Trophoblast cell (in vitro differentiated cells and primary cell): Measurements from ENCODE around the gene FOXK1.

Source experiments
- DNase-seq, 2 donors: peaks; one replicate each; pipeline ENCODE4 v3.0.0-alpha.2; 2016
- H2AFZ ChIP-seq: 2 replicates; pipeline ENCODE4 v1.6.1; 2013; ENCODE audit warnings: low read length, moderate library complexity, mild to moderate bottlenecking; ENCODE audit not compliant: insufficient read depth, poor library complexity
- H2AK5ac ChIP-seq: 2 replicates; pipeline ENCODE4 v1.6.1; 2013; ENCODE audit warnings: mild to moderate bottlenecking, low read length
- H2BK120ac ChIP-seq: 2 replicates; pipeline ENCODE4 v1.6.1; 2013; ENCODE audit warnings: low read length, mild to moderate bottlenecking, moderate library complexity; ENCODE audit not compliant: insufficient read depth, poor library complexity
- H2BK12ac ChIP-seq: 2 replicates; pipeline ENCODE4 v1.6.1; 2013; ENCODE audit warnings: mild to moderate bottlenecking, low read length, moderate library complexity
- H2BK5ac ChIP-seq: 2 replicates; pipeline ENCODE4 v1.6.1; 2013; ENCODE audit warnings: low read length, low read depth, moderate library complexity, mild to moderate bottlenecking; ENCODE audit not compliant: poor library complexity
- H3K14ac ChIP-seq: 2 replicates; pipeline ENCODE4 v1.6.1; 2013; ENCODE audit warnings: mild to moderate bottlenecking, low read length
- H3K18ac ChIP-seq: 2 replicates; pipeline ENCODE4 v1.6.1; 2013; ENCODE audit warnings: mild to moderate bottlenecking, low read length
- H3K23ac ChIP-seq: 2 replicates; pipeline ENCODE4 v1.6.1; 2013; ENCODE audit warnings: low read length
- H3K27ac ChIP-seq: 2 replicates; pipeline ENCODE4 v1.5.1; 2013; ENCODE audit warnings: low read depth, mild to moderate bottlenecking, inconsistent platforms, low read length, moderate library complexity
- H3K27me3 ChIP-seq: 2 replicates; pipeline ENCODE4 v1.6.1; 2013; ENCODE audit warnings: inconsistent platforms, mild to moderate bottlenecking, low read length, moderate library complexity; ENCODE audit not compliant: insufficient read depth
- H3K36me3 ChIP-seq, 2 experiments: 1 replicate in 1 of 2; 2 replicates in 1 of 2; pipeline ENCODE4 v1.6.1; 2013; ENCODE audit warnings: low read length in 2 of 2, mild to moderate bottlenecking in 2 of 2, moderate library complexity in 1 of 2; ENCODE audit not compliant: insufficient read depth in 2 of 2, control insufficient read depth in 1 of 2
- H3K4ac ChIP-seq: 2 replicates; pipeline ENCODE4 v1.6.1; 2013; ENCODE audit warnings: low read depth, mild to moderate bottlenecking, low read length, moderate library complexity
- H3K4me1 ChIP-seq, 2 experiments: 1 replicate in 1 of 2; 2 replicates in 1 of 2; pipeline ENCODE4 v1.6.1; 2013; ENCODE audit warnings: low read length in 2 of 2, mild to moderate bottlenecking in 2 of 2, moderate library complexity in 1 of 2; ENCODE audit not compliant: insufficient read depth in 2 of 2, control insufficient read depth in 1 of 2
- H3K4me2 ChIP-seq: 2 replicates; pipeline ENCODE4 v1.6.1; 2013; ENCODE audit warnings: inconsistent platforms, mild to moderate bottlenecking, low read length, moderate library complexity
- H3K4me3 ChIP-seq: 2 replicates; pipeline ENCODE4 v1.5.1; 2013; ENCODE audit warnings: mild to moderate bottlenecking, low read depth, low read length, inconsistent platforms
- H3K79me1 ChIP-seq: one replicate; pipeline ENCODE4 v1.6.1; 2013; ENCODE audit warnings: low read length
- H3K79me2 ChIP-seq: 2 replicates; pipeline ENCODE4 v1.6.1; 2013; ENCODE audit warnings: low read length, mild to moderate bottlenecking; ENCODE audit not compliant: control insufficient read depth, insufficient read depth, poor library complexity
- H3K9ac ChIP-seq: 2 replicates; pipeline ENCODE4 v1.6.1; 2013; ENCODE audit warnings: mild to moderate bottlenecking, low read length
- H3K9me3 ChIP-seq: 2 replicates; pipeline ENCODE4 v1.6.1; 2013; ENCODE audit warnings: low read depth, mild to moderate bottlenecking, control low read depth, inconsistent platforms, low read length; ENCODE audit not compliant: insufficient read depth
- H4K12ac ChIP-seq: 2 replicates; pipeline ENCODE4 v1.6.1; 2013; ENCODE audit warnings: low read depth, mild to moderate bottlenecking, low read length, moderate library complexity
- H4K8ac ChIP-seq: 2 replicates; pipeline ENCODE4 v1.6.1; 2013; ENCODE audit warnings: low read depth, mild to moderate bottlenecking, low read length, moderate library complexity
- H4K91ac ChIP-seq: one replicate; pipeline ENCODE4 v1.6.1; 2013; ENCODE audit warnings: low read depth, mild to moderate bottlenecking, low read length, moderate library complexity
- WGBS: extraction: QIAGEN DNeasy Blood & Tissue Kit; methylation state at CpG from one replicate; pipeline ENCODE4 v1.1.7; 2013; ENCODE audit warnings: missing lambda C conversion rate; ENCODE audit not compliant: insufficient read length, insufficient coverage; ENCODE audit errors: extremely low coverage; 5-methylcytosine and 5-hydroxymethylcytosine counted together

The FOXK1 gene

GRCh38 chr7:4803397-4804241, 121.5 kb downstream of the FOXK1 start:
- H2BK12ac ChIP-seq = no peak overlapping the region
- H4K8ac ChIP-seq = no peak overlapping the region
- H3K79me2 ChIP-seq = no peaks in the 10 kb centered on the region
- no peak overlapping the region for H3K18ac ChIP-seq
- no peak overlapping the region for H3K9ac ChIP-seq
- no peak overlapping the region for H2AK5ac ChIP-seq
- no peaks in the 10 kb centered on the region for H3K36me3 ChIP-seq
- H4K91ac ChIP-seq = no peak overlapping the region
- DNase-seq = peak; percentile 53 to 64
- H2BK5ac ChIP-seq = no peak overlapping the region
- no peaks in the 10 kb centered on the region for H3K79me1 ChIP-seq
- H3K27ac ChIP-seq = no peak overlapping the region
- H3K14ac ChIP-seq = no peak overlapping the region
- H3K4me2 ChIP-seq = no peak overlapping the region
- no peak overlapping the region for H4K12ac ChIP-seq
- H2AFZ ChIP-seq = no peak overlapping the region
- no peak overlapping the region for H3K23ac ChIP-seq
- no peak overlapping the region for H2BK120ac ChIP-seq
- no CpG with 5 or more reads among the region's 41 CpGs for WGBS
- H3K4me1 ChIP-seq = peaks cover 0 to 4% of the 10 kb centered on the region in 2 experiments
- no peak overlapping the region for H3K4me3 ChIP-seq
- H3K9me3 ChIP-seq = peaks cover 2% of the 10 kb centered on the region
- H3K27me3 ChIP-seq = peaks cover 3% of the 10 kb centered on the region
- H3K4ac ChIP-seq = no peak overlapping the region

DNA sequence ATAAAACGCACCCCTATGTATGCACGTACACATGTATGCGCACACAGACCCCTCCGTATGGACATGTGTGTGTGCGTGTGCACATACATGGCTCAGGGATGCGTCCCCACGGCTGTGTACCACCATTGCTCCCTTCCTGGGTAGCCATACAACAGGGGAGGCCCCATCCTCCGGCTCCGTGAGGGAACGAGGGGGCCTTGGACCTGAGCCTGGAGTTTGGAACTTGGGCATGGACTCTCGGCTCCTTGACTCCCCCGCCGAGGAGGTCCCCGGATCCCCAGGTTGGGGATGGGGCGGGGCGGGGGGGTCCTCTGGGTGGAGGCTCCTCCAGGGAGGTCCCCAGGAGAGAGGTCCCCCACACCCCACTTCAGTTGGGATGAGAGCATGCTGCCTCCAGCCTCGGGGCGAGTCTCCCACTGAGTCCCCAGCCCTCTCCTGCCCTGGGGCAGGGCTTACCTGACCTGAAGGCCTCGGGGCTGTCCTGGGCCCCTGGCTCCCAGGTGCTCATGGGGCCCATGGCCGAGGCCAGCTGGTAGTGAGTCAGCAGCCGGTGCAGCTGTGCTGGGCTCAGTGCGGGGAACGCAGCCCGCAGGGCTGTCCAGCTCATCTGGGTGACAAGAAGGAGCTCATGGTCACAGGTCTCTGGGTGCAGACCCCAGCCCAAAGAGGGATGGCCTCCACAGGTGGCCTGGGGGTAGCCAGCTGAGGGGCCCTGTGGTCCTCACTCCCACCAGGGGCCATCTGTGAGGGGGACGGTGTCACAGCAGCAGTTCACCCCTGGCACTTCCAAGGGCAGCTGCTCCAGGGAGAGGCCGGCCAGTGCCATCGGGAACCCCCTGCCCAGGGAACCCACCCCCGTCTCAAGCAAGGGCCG, 123.3 kb downstream of the FOXK1 start:
- Histone ChIP-seq H2AFZ (no peak overlapping the region), H3K36me3 (no peaks in the 10 kb centered on the region), H3K4ac (no peak overlapping the region), H3K4me3 (no peak overlapping the region), H3K14ac (no peak overlapping the region), H4K8ac (no peak overlapping the region), H2AK5ac (no peak overlapping the region), H4K12ac (no peak overlapping the region), H2BK5ac (no peak overlapping the region), H3K23ac (no peak overlapping the region), H3K79me2 (no peaks in the 10 kb centered on the region), H4K91ac (no peak overlapping the region), H3K27me3 (peaks cover 3% of the 10 kb centered on the region), H2BK12ac (no peak overlapping the region), H2BK120ac (no peak overlapping the region), H3K4me2 (no peak overlapping the region), H3K4me1 (peaks cover 0 to 4% of the 10 kb centered on the region in 2 experiments), H3K9me3 (peaks cover 2% of the 10 kb centered on the region), H3K18ac (no peak overlapping the region), H3K79me1 (no peaks in the 10 kb centered on the region), H3K9ac (no peak overlapping the region), H3K27ac (no peak overlapping the region)
- peak; percentile 93 for DNase-seq
- WGBS = no CpG with 5 or more reads among the region's 29 CpGs

DNA sequence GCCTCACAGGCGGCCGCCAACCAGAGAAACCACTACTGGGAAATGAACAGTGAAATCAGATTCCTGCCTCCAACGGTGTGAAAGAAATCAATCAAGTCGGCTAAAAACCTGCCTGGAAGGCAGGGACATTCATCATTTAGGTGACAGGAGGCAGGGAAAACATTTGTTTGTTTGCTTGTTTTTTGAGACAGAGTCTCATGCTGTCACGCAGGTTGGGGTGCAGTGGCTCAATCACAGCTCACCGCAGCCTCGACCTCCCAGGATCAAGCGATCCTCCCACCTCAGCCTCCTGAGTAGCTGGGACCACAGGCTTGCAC, 123.8 kb downstream of the FOXK1 start:
- Histone ChIP-seq H3K9me3 (peaks cover 1% of the 10 kb centered on the region), H3K23ac (no peak overlapping the region), H3K4me3 (no peak overlapping the region), H3K4ac (no peak overlapping the region), H3K18ac (no peak overlapping the region), H3K14ac (no peak overlapping the region), H2AK5ac (no peak overlapping the region), H3K9ac (no peak overlapping the region), H4K12ac (no peak overlapping the region), H3K79me1 (no peaks in the 10 kb centered on the region), H2BK120ac (no peak overlapping the region), H2BK12ac (no peak overlapping the region), H3K36me3 (no peaks in the 10 kb centered on the region), H4K8ac (no peak overlapping the region), H2BK5ac (no peak overlapping the region), H3K4me2 (no peak overlapping the region), H4K91ac (no peak overlapping the region), H3K27ac (no peak overlapping the region), H3K27me3 (peaks cover 3% of the 10 kb centered on the region), H3K4me1 (peaks cover 0 to 4% of the 10 kb centered on the region in 2 experiments), H2AFZ (no peak overlapping the region), H3K79me2 (no peaks in the 10 kb centered on the region)
- DNase-seq = no peak
- WGBS = no CpG with 5 or more reads among the region's 8 CpGs

DNA sequence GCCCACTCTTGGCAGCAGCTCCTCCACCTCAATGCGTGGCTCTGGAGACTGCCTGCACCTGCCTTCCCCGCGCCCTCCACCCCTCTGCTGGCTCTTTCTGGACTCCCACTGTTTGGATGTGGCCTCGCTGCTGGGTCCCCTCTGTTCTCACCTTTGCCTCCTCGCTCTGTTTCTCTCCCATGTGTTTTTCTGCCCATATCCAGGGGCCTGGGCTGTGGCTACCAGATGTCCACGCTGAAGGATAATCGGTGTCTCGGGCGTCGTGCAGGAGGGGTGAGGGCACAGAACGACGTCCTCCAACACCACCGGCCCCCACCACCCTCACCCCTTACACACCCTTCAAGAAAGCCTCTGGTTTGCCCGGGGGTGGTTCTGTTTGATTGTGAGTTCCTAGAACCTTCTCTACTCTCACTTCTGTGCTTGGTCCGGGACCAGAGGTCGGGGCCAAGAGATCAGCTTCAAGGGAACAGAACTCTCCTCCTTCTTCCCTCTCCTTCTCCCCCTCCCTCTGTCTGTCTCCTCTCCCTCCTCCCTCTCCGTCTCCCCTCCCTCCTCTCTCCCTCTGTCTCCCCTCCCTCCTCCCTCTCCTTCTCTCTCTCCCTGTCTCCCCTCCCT, 125.0 kb downstream of the FOXK1 start:
- Histone ChIP-seq H3K4me2 (no peak overlapping the region), H3K9me3 (no peaks in the 10 kb centered on the region), H3K36me3 (no peaks in the 10 kb centered on the region), H3K79me1 (no peaks in the 10 kb centered on the region), H3K79me2 (no peaks in the 10 kb centered on the region), H3K9ac (no peak overlapping the region), H4K12ac (no peak overlapping the region), H3K4me1 (peaks cover 0 to 4% of the 10 kb centered on the region in 2 experiments), H4K8ac (no peak overlapping the region), H3K4ac (no peak overlapping the region), H2BK12ac (no peak overlapping the region), H3K4me3 (no peak overlapping the region), H3K18ac (no peak overlapping the region), H3K27ac (no peak overlapping the region), H2BK5ac (no peak overlapping the region), H3K23ac (no peak overlapping the region), H2BK120ac (no peak overlapping the region), H3K27me3 (peaks cover 3% of the 10 kb centered on the region), H2AK5ac (no peak overlapping the region), H2AFZ (no peak overlapping the region), H3K14ac (no peak overlapping the region), H4K91ac (no peak overlapping the region)
- no peak for DNase-seq
- WGBS = no CpG with 5 or more reads among the region's 17 CpGs
